HepG2 (cell line): ENCODE results near the gene LCAT.

Experiments
- DNMT1 ChIP-seq: sonication (generic); formaldehyde crosslinking; IDR thresholded peaks from 2 replicates; pipeline ENCODE4 v1.5.1; 2020; ENCODE audit warnings: mild to moderate bottlenecking, missing genetic modification reagents
- POLR2AphosphoS2 ChIP-seq: IDR thresholded peaks from 2 replicates; pipeline ENCODE4 v1.6.1; 2011; ENCODE audit warnings: low read depth, low read length, improper control_type of control experiment
- POLR2AphosphoS5 ChIP-seq: IDR thresholded peaks from 2 replicates; pipeline ENCODE4 v1.6.1; 2012; ENCODE audit warnings: low read depth, low read length
- SSRP1 ChIP-seq: IDR thresholded peaks from 2 replicates; pipeline ENCODE4 v1.6.1; 2016; ENCODE audit warnings: control low read depth

DNA sequence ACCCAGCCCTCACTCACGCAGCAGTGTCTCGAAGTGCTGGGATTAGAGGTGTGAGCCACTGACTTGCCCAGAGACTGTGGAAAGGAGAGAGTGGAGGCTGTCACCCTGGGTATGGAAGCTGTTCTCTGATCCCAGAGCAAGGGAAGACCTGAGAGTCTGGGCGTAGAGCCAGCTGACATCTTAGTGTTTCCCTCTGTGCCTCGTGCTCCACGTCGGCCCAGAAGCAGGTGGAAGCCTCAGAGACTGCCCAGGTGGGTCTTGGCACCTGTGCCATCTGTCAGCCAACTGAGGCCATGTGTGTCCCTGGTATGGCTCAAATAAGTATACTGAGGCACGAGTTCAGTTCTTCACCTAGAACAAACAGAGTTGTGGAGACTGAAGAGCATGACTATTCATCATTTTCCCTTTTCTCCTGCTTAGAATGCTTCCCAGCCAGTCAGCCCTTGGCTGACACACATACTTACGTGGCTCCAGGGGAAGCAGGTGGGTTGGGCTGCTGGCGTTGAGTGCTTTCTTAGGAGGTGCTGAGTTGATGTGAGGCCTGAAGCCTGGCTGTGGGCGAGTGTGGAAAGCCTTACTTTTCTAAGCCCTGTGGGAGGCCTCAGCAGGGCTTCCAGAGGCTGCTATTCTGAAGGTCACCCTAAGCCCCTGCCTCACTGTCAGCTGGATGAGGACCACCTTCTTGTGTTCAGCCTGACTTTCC is 20.4 kb downstream of the LCAT start:
- TF ChIP-seq POLR2AphosphoS2 = no peak
- TF ChIP-seq DNMT1 (CRISPR knock-in tag) = no peak
- TF ChIP-seq SSRP1 (CRISPR knock-in tag) = no peak
- no peak for TF ChIP-seq POLR2AphosphoS5
